SK-N-SH (cell line): ENCODE data around the gene ZBTB5.
"Not testable (repeated sequence)": the region's sequence is repeated elsewhere in the genome, so short reads cannot be mapped to it uniquely, and the experiment has no call there.

Experiments used
- EP300 ChIP-seq, 2 experiments: IDR thresholded peaks; 2 replicates each; pipeline versions ENCODE4 v1.4.0 to v1.6.1; 2012; ENCODE audit warnings: borderline replicate concordance in 1 of 2, low read depth in 1 of 2, low read length in 1 of 2
- EZH2phosphoT487 ChIP-seq: fragments of 200-600 bp; sonication (generic); IDR thresholded peaks from 2 replicates; pipeline ENCODE4 v1.6.1; 2017; ENCODE audit warnings: low read depth, mixed run types, mild to moderate bottlenecking, antibody characterized with exemption, moderate library complexity, borderline replicate concordance
- NRF1 ChIP-seq: IDR thresholded peaks from 2 replicates; pipeline ENCODE4 v1.6.1; 2012; ENCODE audit warnings: low read depth, mild to moderate bottlenecking, low read length
- RAD21 ChIP-seq: IDR thresholded peaks from 2 replicates; pipeline ENCODE4 v1.6.1; 2012; ENCODE audit warnings: mild to moderate bottlenecking, low read length
- RFX5 ChIP-seq: IDR thresholded peaks from 2 replicates; pipeline ENCODE4 v1.6.1; 2012; ENCODE audit warnings: mild to moderate bottlenecking, improper control_type of control experiment, low read length
- TCF12 ChIP-seq: IDR thresholded peaks from 2 replicates; pipeline ENCODE4 v1.4.0; 2012
- TF ChIP-seq, protein P1 (sequence below): fragments of 200-600 bp; sonication (generic); IDR thresholded peaks from 2 replicates; pipeline ENCODE4 v1.6.1; 2017; ENCODE audit warnings: antibody characterized with exemption, mild to moderate bottlenecking, moderate library complexity
- TF ChIP-seq, protein P2 (sequence below): IDR thresholded peaks from 2 replicates; pipeline ENCODE4 v1.4.0; 2012; ENCODE audit warnings: low read depth

DNA sequence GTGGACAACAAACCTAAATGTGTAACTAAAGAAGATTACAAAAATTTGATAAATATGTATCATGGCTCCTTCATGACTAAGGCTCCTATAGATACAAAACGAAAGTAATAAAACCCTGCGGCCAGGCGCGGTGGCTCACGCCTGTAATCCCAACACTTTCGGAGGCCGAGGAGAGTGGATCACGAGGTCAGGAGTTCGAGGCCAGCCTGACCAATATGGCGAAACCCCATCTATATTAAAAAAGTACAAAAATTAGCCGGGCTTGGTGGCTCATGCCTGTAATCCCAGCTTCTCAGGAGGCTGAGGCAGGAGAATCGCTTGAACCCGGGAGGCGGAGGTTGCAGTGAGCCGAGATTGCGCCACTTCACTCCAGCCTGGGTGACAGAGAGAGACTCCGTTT, 2.3 kb upstream of the ZBTB5 start:
- not testable (repeated sequence) for TF ChIP-seq EP300 (IDR thresholded peaks at IDR 0.05; ENCODE audit: borderline replicate concordance in 1 of 2, low read depth in 1 of 2, low read length in 1 of 2); EZH2phosphoT487; NRF1; RAD21; TCF12; RFX5
- TF ChIP-seq, protein P1, sequence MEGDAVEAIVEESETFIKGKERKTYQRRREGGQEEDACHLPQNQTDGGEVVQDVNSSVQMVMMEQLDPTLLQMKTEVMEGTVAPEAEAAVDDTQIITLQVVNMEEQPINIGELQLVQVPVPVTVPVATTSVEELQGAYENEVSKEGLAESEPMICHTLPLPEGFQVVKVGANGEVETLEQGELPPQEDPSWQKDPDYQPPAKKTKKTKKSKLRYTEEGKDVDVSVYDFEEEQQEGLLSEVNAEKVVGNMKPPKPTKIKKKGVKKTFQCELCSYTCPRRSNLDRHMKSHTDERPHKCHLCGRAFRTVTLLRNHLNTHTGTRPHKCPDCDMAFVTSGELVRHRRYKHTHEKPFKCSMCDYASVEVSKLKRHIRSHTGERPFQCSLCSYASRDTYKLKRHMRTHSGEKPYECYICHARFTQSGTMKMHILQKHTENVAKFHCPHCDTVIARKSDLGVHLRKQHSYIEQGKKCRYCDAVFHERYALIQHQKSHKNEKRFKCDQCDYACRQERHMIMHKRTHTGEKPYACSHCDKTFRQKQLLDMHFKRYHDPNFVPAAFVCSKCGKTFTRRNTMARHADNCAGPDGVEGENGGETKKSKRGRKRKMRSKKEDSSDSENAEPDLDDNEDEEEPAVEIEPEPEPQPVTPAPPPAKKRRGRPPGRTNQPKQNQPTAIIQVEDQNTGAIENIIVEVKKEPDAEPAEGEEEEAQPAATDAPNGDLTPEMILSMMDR: not testable (repeated sequence)
- TF ChIP-seq, protein P2, sequence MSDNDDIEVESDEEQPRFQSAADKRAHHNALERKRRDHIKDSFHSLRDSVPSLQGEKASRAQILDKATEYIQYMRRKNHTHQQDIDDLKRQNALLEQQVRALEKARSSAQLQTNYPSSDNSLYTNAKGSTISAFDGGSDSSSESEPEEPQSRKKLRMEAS: not testable (repeated sequence)
